Measurements from ENCODE around the gene FIP1L1.

Gene FIP1L1

DNA sequence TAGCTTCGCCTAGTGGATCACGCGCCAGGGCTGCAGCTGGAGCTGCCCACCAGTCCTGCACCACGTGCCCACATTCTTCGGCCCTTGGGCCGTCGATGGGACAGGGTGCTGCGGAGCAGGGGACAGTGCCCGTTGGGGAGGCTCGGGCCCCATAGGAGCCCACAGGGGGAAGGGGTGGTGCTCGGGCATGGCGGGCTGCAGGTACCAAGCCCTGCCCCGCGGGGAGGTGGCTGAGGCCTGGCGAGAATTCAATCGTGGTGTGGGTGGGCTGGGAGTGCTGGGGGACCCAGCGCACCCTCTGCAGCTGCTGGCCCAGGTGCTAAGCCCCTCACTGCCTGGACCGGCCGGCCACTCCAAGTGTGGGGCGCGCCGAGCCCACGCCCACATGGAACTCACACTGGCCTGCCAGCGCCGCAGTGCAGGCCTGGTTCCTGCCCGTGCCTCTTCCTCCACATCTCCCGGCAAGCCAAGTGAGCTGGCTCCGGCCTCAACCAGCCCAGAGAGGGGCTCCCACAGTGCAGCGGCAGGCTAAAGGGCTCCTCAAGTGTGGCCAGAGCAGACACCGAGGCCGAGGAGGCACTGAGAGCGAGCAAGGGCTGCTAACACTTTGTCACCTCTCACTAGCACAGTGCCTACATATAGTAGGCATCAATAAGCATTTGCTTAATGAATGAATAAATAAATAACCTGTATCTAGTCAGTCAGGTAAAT, 23.3 kb upstream of the FIP1L1 start:
- no peaks in the 10 kb centered on the region for H3K27me3 ChIP-seq
- no peaks in the 10 kb centered on the region for H3K4me1 ChIP-seq (ENCODE audit: control insufficient read depth in 1 of 2, insufficient read depth in 1 of 2, low read depth in 1 of 2, low read length in 1 of 2)
- no peaks in the 10 kb centered on the region for H3K36me3 ChIP-seq
- H3K27ac ChIP-seq, result no peak overlapping the region
- H3K4me3 ChIP-seq (ENCODE audit: low read depth in 1 of 2, low read length in 1 of 2), result no peak overlapping the region
- H3K9me3 ChIP-seq, result no peaks in the 10 kb centered on the region
- TF ChIP-seq, protein P1, sequence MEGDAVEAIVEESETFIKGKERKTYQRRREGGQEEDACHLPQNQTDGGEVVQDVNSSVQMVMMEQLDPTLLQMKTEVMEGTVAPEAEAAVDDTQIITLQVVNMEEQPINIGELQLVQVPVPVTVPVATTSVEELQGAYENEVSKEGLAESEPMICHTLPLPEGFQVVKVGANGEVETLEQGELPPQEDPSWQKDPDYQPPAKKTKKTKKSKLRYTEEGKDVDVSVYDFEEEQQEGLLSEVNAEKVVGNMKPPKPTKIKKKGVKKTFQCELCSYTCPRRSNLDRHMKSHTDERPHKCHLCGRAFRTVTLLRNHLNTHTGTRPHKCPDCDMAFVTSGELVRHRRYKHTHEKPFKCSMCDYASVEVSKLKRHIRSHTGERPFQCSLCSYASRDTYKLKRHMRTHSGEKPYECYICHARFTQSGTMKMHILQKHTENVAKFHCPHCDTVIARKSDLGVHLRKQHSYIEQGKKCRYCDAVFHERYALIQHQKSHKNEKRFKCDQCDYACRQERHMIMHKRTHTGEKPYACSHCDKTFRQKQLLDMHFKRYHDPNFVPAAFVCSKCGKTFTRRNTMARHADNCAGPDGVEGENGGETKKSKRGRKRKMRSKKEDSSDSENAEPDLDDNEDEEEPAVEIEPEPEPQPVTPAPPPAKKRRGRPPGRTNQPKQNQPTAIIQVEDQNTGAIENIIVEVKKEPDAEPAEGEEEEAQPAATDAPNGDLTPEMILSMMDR (IDR thresholded peaks at IDR 0.05), result no peak

DNA sequence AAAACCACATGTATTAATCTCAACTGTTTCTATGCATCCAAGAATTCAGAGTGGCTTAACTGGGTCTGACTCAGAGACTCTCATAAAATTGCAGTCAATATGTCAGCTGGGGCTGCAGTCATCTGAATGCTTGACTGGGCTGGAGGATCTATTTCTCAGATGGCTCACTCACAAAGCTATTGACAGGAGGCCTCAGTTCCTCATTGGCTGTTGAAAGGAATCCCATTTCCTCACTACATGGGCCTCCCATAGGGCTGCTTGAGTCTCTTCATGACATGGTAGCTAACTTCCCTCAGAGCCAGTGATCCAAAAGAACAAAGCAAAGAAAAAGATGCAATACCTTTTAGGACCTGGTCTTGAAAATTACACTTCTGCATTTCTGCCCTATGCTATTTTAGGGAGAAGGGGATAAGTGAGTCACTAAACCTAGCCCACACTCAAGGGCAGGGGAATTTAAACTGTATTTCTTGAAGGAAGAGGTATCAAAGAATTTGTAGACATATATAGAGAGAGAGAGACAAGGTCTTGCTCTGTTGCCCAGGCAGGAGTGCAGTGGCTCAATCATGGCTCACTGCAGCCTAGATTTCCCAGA, 21.4 kb upstream of the FIP1L1 start:
- Histone ChIP-seq H3K4me3 (ENCODE audit: low read depth in 1 of 2, low read length in 1 of 2) (no peak overlapping the region), H3K36me3 (no peaks in the 10 kb centered on the region), H3K9me3 (no peaks in the 10 kb centered on the region), H3K27me3 (no peaks in the 10 kb centered on the region), H3K27ac (no peak overlapping the region), H3K4me1 (ENCODE audit: control insufficient read depth in 1 of 2, insufficient read depth in 1 of 2, low read depth in 1 of 2, low read length in 1 of 2) (no peaks in the 10 kb centered on the region)
- TF ChIP-seq, protein P1 (IDR thresholded peaks at IDR 0.05), result no peak

DNA sequence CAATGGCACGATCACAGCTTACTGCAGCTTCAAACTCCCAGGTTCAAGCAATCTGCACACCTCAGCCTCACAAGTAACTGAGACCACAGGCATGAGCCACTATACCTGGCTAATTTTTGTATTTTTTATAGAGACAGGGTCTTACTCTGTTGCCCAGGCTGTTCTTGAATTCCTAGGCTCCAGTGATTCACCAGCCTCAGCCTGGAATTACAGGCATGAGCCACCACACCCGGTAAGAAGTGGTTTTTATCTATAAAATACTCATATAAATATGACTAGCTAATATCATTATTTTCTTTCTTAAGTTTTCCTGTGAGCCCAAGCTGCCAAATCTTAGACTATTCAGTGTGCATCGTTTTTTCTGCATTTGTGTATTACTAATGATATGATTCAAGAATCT, 16.0 kb upstream of the FIP1L1 start:
- TF ChIP-seq, protein P1 (IDR thresholded peaks at IDR 0.05), result no peak
- H3K4me1 ChIP-seq (ENCODE audit: control insufficient read depth in 1 of 2, insufficient read depth in 1 of 2, low read depth in 1 of 2, low read length in 1 of 2), result peaks cover 17 to 18% of the 10 kb centered on the region in 2 experiments

DNA sequence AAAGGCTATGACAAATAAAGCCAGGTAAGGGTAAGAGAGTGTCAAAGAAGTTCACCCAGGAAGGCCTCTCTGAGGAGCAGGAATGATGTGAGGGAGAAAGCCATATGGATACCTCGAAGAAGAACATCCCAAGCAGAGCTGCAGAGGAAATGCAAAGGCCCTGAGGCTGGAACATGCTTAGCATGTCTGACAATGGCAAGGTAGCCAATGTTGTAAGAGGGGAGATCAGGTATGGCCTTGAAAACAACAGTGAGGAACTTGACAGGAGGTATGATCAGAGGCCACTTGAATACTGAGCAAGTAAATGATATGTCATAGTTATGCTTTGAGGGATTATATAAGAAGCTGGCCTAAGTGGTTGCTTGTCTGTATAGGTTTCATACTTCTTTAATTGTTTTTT, 15.3 kb upstream of the FIP1L1 start:
- Histone ChIP-seq H3K4me3 (ENCODE audit: low read depth in 1 of 2, low read length in 1 of 2) (no peak overlapping the region), H3K9me3 (no peaks in the 10 kb centered on the region), H3K4me1 (ENCODE audit: control insufficient read depth in 1 of 2, insufficient read depth in 1 of 2, low read depth in 1 of 2, low read length in 1 of 2) (peaks cover 20 to 21% of the 10 kb centered on the region in 2 experiments), H3K27me3 (no peaks in the 10 kb centered on the region), H3K27ac (no peak overlapping the region), H3K36me3 (no peaks in the 10 kb centered on the region)
- TF ChIP-seq, protein P1 (IDR thresholded peaks at IDR 0.05), result no peak

More for the DNA sequence above, 16.0 kb upstream of the FIP1L1 start:
- Histone ChIP-seq H3K27ac (no peak overlapping the region), H3K4me3 (ENCODE audit: low read depth in 1 of 2, low read length in 1 of 2) (no peak overlapping the region), H3K9me3 (no peaks in the 10 kb centered on the region), H3K36me3 (no peaks in the 10 kb centered on the region), H3K27me3 (no peaks in the 10 kb centered on the region)

DNA sequence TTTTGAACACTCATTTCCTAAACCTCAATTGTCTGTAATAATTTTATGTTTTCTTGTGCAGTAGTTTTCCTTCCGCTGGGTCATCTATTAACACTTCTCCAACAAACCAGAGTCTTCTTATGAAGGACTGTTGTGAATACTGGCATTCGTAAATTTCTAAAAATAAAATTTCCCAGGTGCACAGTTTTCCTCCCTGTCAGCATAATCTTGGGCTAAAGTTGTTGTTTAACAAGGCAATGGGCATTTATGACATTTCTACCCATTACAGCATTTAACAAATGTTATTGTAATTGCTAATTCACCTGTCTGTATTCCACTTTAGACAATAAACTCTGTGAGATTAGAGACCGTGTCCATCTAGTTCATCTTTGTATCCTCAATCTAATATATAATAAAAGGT, 12.8 kb upstream of the FIP1L1 start:
- H3K4me3 ChIP-seq (ENCODE audit: low read depth in 1 of 2, low read length in 1 of 2), result no peak overlapping the region
- peaks cover 20 to 21% of the 10 kb centered on the region in 2 experiments for H3K4me1 ChIP-seq (ENCODE audit: control insufficient read depth in 1 of 2, insufficient read depth in 1 of 2, low read depth in 1 of 2, low read length in 1 of 2)
- no peaks in the 10 kb centered on the region for H3K9me3 ChIP-seq
- H3K36me3 ChIP-seq, result no peaks in the 10 kb centered on the region
- TF ChIP-seq, protein P1 (IDR thresholded peaks at IDR 0.05), result no peak
- H3K27me3 ChIP-seq, result peaks cover 13% of the 10 kb centered on the region
- H3K27ac ChIP-seq, result no peak overlapping the region

Measured in neutrophil (primary cell).